GM23338 (cell line): Measurements from ENCODE around the gene NTRK1. TPM values are rescaled to one million over a fixed set of nuclear protein-coding genes. Genes with fewer than 3 reads are reported as not detected.

Experiments
- ATAC-seq: fragments of 200-7000 bp; cut with Tn5 transposase; 3 replicates; pipeline ENCODE4 v1.9.1; 2020
- DNase-seq: peaks from one replicate; pipeline ENCODE4 v3.0.0-alpha.2; 2015; ENCODE audit warnings: low spot score
- H2AFZ ChIP-seq: fragments of 200-600 bp; sonication (generic); 2 replicates; pipeline ENCODE4 v1.8.0; 2016; ENCODE audit warnings: antibody characterized with exemption, mild to moderate bottlenecking, moderate library complexity
- H3F3A ChIP-seq: fragments of 200-600 bp; sonication (generic); replicated peaks from 2 replicates; pipeline ENCODE4 v1.8.0; 2017; ENCODE audit warnings: antibody characterized with exemption, mixed run types, low read depth
- H3K27ac ChIP-seq: fragments of 200-600 bp; sonication (generic); 2 replicates; pipeline ENCODE4 v1.6.1; 2016; ENCODE audit warnings: low read depth
- H3K27me3 ChIP-seq: fragments of 200-600 bp; sonication (generic); 2 replicates; pipeline ENCODE4 v1.8.0; 2016; ENCODE audit warnings: mild to moderate bottlenecking, mixed run types, moderate library complexity; ENCODE audit not compliant: insufficient read depth
- H3K36me3 ChIP-seq: fragments of 200-600 bp; sonication (generic); 2 replicates; pipeline ENCODE4 v1.8.0; 2016; ENCODE audit warnings: mild to moderate bottlenecking; ENCODE audit not compliant: insufficient read depth
- H3K4me1 ChIP-seq: fragments of 200-600 bp; sonication (generic); 2 replicates; pipeline ENCODE4 v1.8.0; 2016; ENCODE audit warnings: mild to moderate bottlenecking, moderate library complexity; ENCODE audit not compliant: insufficient read depth
- H3K4me2 ChIP-seq: fragments of 200-600 bp; sonication (generic); 2 replicates; pipeline ENCODE4 v1.7.1; 2017; ENCODE audit warnings: mixed run types
- H3K4me3 ChIP-seq: fragments of 200-600 bp; sonication (generic); 2 replicates; pipeline ENCODE4 v1.6.1; 2016; ENCODE audit warnings: mixed run types
- H3K79me2 ChIP-seq: fragments of 200-600 bp; sonication (generic); replicated peaks from 2 replicates; pipeline ENCODE4 v1.8.0; 2017; ENCODE audit warnings: mild to moderate bottlenecking; ENCODE audit not compliant: insufficient read depth
- H3K9me2 ChIP-seq: fragments of 200-600 bp; sonication (generic); 2 replicates; pipeline ENCODE4 v1.8.0; 2017; ENCODE audit not compliant: insufficient read depth
- H4K20me1 ChIP-seq: fragments of 200-600 bp; sonication (generic); replicated peaks from 2 replicates; pipeline ENCODE4 v1.8.0; 2017; ENCODE audit warnings: mild to moderate bottlenecking; ENCODE audit not compliant: insufficient read depth
- H3K27ac Mint-ChIP-seq: 2 replicates; pipeline ENCODE4 v1.8.0; 2020; ENCODE audit warnings: inconsistent platforms, mild to moderate bottlenecking, moderate library complexity, mixed read lengths
- H3K27me3 Mint-ChIP-seq: 3 replicates; pipeline ENCODE4 v1.8.0; 2022; ENCODE audit warnings: low read depth, mild to moderate bottlenecking, moderate library complexity, mixed read lengths, inconsistent platforms; ENCODE audit not compliant: insufficient read depth, poor library complexity
- H3K36me3 Mint-ChIP-seq: 3 replicates; pipeline ENCODE4 v1.8.0; 2021; ENCODE audit warnings: low read depth, mild to moderate bottlenecking, inconsistent platforms, moderate library complexity, mixed read lengths
- H3K4me1 Mint-ChIP-seq: 3 replicates; pipeline ENCODE4 v1.8.0; 2020; ENCODE audit warnings: mild to moderate bottlenecking, inconsistent platforms, mixed read lengths
- H3K4me3 Mint-ChIP-seq: 3 replicates; pipeline ENCODE4 v1.8.0; 2021; ENCODE audit warnings: moderate library complexity, mild to moderate bottlenecking, inconsistent platforms, mixed read lengths
- H3K9me3 Mint-ChIP-seq: 3 replicates; pipeline ENCODE4 v1.8.0; 2020; ENCODE audit warnings: moderate library complexity, mild to moderate bottlenecking, inconsistent platforms, mixed read lengths
- EZH2 ChIP-seq: fragments of 200-600 bp; sonication (generic); IDR thresholded peaks from one replicate; pipeline ENCODE4 v1.8.0; 2017; ENCODE audit warnings: antibody characterized with exemption, mild to moderate bottlenecking, low read depth; ENCODE audit not compliant: unreplicated experiment
- EZH2phosphoT487 ChIP-seq: fragments of 200-600 bp; sonication (generic); IDR thresholded peaks from one replicate; pipeline ENCODE4 v1.8.1; 2018; ENCODE audit warnings: antibody characterized with exemption; ENCODE audit not compliant: unreplicated experiment
- JUNB ChIP-seq: IDR thresholded peaks from one replicate; pipeline ENCODE4 v1.6.1; 2016; ENCODE audit warnings: antibody characterized with exemption; ENCODE audit not compliant: unreplicated experiment
- NANOG ChIP-seq: IDR thresholded peaks from 2 replicates; pipeline ENCODE4 v1.6.1; 2016; ENCODE audit warnings: antibody characterized with exemption, borderline replicate concordance
- POLR2AphosphoS5 ChIP-seq: IDR thresholded peaks from 2 replicates; pipeline ENCODE4 v1.6.1; 2016; ENCODE audit warnings: antibody characterized with exemption, low read depth
- STAT1 ChIP-seq: IDR thresholded peaks from one replicate; pipeline ENCODE4 v1.6.1; 2016; ENCODE audit warnings: antibody characterized with exemption; ENCODE audit not compliant: unreplicated experiment
- ZNF114 ChIP-seq: fragments of 250-450 bp; sonication (Bioruptor Pico); IDR thresholded peaks from 2 replicates; pipeline ENCODE4 v1.5.0; 2020; ENCODE audit warnings: mild to moderate bottlenecking, moderate library complexity
- ZNF331 ChIP-seq: fragments of 250-450 bp; sonication (Bioruptor Pico); IDR thresholded peaks from 2 replicates; pipeline ENCODE4 v1.5.0; 2020; ENCODE audit warnings: low read depth, mild to moderate bottlenecking, moderate library complexity
- polyA plus RNA-seq: library from polyadenylated mRNA; unstranded; fragments of >200 nt; fragmentation: Nextera tagmentation; extraction: Ambion mirVana; gene quantifications from 2 replicates; pipeline ENCODE4 v1.2.1, GENCODE V29; 2016
- total RNA-seq: library from RNA; depleted of rRNA; stranded (reverse); fragments of >200 nt; shearing (Covaris generic); gene quantifications from 2 replicates; pipeline ENCODE4 v1.2.3, GENCODE V29; 2014
- TF ChIP-seq, protein P1 (sequence below): fragments of 250-450 bp; sonication (Bioruptor Pico); IDR thresholded peaks from 2 replicates; pipeline ENCODE4 v1.5.0; 2020; ENCODE audit warnings: mild to moderate bottlenecking, moderate library complexity
- TF ChIP-seq, protein P2 (sequence below): IDR thresholded peaks from one replicate; pipeline ENCODE4 v1.6.1; 2018; ENCODE audit warnings: antibody characterized with exemption; ENCODE audit not compliant: unreplicated experiment
- TF ChIP-seq, protein P3 (sequence below), 2 experiments: fragments of 200-600 bp in 1 of 2; sonication (generic) in 1 of 2; conservative IDR thresholded peaks; 2 replicates each; pipeline versions ENCODE4 v1.5.1 to v1.6.1; 2016 to 2017; ENCODE audit warnings: antibody characterized with exemption in 2 of 2, low read depth in 2 of 2, mild to moderate bottlenecking in 2 of 2, moderate library complexity in 1 of 2
- TF ChIP-seq, protein P4 (sequence below): IDR thresholded peaks from 2 replicates; pipeline ENCODE4 v1.6.1; 2016; ENCODE audit warnings: antibody characterized with exemption

The NTRK1 gene
- total and polyA plus RNA-seq, 2 experiments from 2014 or later = 0.42 to 0.45 TPM

DNA sequence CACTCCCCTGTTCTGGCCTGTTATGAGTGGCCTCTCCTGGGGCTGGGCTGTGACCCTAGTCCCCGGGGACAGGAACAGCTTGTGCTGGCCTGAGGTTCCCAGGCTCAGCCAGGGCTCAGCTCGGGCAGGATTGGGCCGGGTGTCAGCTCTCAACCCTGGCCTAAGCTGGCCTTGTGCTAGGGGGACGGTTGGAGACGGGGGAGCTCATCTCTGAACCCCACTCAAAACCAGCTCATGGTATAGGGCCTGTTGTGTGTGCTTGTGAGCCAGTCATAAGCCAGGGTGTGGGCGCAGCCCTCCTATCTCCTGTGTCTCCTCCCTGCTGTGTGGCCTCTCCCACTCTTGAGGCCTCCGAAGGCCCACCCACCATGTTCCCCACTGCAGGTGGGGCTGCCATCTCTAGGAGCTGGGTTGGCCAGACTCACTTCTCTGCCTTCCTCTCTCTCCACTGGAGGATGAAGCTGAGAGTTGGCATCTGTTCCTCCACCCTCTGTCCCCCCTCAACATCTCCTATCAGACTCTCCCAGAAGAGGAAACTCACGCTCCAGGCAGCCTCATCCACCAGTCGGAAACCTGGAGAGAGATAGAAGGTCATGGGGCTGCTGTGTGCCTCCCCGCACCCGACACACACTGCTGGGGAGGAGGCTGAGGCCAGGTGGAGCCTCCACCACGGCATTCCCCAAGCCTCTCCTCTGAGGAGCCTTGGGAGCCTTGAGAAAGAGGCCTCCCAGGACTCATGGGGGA, 34.2 kb downstream of the NTRK1 start:
- DNase-seq (no peak), ATAC-seq (no peak)
- Histone ChIP-seq H2AFZ (no peak overlapping the region), H3K27ac (no peak overlapping the region), H3K36me3 (no peaks in the 10 kb centered on the region), H3K4me2 (no peak overlapping the region), H3K4me1 (no peaks in the 10 kb centered on the region; the same call in 1 of the 2 replicates), H3K9me2 (no peaks in the 10 kb centered on the region), H3K27me3 (peaks cover 58% of the 10 kb centered on the region), H4K20me1 (no peaks in the 10 kb centered on the region; the same call in 1 of the 2 replicates), H3K79me2 (no peaks in the 10 kb centered on the region), H3F3A (no peaks in the 10 kb centered on the region), H3K4me3 (no peak overlapping the region)
- no peak overlapping the region; the same call in 2 of the 3 replicates for H3K4me3 Mint-ChIP-seq
- H3K27me3 Mint-ChIP-seq = peaks cover 46% of the 10 kb centered on the region
- no peaks in the 10 kb centered on the region for H3K9me3 Mint-ChIP-seq
- peaks cover 26% of the 10 kb centered on the region for H3K4me1 Mint-ChIP-seq
- H3K27ac Mint-ChIP-seq = no peak overlapping the region
- TF ChIP-seq NANOG = no peak
- no peak for TF ChIP-seq EZH2
- TF ChIP-seq EZH2phosphoT487 = no peak
- no peak for TF ChIP-seq ZNF331 (CRISPR knock-in tag)
- TF ChIP-seq, protein P1, sequence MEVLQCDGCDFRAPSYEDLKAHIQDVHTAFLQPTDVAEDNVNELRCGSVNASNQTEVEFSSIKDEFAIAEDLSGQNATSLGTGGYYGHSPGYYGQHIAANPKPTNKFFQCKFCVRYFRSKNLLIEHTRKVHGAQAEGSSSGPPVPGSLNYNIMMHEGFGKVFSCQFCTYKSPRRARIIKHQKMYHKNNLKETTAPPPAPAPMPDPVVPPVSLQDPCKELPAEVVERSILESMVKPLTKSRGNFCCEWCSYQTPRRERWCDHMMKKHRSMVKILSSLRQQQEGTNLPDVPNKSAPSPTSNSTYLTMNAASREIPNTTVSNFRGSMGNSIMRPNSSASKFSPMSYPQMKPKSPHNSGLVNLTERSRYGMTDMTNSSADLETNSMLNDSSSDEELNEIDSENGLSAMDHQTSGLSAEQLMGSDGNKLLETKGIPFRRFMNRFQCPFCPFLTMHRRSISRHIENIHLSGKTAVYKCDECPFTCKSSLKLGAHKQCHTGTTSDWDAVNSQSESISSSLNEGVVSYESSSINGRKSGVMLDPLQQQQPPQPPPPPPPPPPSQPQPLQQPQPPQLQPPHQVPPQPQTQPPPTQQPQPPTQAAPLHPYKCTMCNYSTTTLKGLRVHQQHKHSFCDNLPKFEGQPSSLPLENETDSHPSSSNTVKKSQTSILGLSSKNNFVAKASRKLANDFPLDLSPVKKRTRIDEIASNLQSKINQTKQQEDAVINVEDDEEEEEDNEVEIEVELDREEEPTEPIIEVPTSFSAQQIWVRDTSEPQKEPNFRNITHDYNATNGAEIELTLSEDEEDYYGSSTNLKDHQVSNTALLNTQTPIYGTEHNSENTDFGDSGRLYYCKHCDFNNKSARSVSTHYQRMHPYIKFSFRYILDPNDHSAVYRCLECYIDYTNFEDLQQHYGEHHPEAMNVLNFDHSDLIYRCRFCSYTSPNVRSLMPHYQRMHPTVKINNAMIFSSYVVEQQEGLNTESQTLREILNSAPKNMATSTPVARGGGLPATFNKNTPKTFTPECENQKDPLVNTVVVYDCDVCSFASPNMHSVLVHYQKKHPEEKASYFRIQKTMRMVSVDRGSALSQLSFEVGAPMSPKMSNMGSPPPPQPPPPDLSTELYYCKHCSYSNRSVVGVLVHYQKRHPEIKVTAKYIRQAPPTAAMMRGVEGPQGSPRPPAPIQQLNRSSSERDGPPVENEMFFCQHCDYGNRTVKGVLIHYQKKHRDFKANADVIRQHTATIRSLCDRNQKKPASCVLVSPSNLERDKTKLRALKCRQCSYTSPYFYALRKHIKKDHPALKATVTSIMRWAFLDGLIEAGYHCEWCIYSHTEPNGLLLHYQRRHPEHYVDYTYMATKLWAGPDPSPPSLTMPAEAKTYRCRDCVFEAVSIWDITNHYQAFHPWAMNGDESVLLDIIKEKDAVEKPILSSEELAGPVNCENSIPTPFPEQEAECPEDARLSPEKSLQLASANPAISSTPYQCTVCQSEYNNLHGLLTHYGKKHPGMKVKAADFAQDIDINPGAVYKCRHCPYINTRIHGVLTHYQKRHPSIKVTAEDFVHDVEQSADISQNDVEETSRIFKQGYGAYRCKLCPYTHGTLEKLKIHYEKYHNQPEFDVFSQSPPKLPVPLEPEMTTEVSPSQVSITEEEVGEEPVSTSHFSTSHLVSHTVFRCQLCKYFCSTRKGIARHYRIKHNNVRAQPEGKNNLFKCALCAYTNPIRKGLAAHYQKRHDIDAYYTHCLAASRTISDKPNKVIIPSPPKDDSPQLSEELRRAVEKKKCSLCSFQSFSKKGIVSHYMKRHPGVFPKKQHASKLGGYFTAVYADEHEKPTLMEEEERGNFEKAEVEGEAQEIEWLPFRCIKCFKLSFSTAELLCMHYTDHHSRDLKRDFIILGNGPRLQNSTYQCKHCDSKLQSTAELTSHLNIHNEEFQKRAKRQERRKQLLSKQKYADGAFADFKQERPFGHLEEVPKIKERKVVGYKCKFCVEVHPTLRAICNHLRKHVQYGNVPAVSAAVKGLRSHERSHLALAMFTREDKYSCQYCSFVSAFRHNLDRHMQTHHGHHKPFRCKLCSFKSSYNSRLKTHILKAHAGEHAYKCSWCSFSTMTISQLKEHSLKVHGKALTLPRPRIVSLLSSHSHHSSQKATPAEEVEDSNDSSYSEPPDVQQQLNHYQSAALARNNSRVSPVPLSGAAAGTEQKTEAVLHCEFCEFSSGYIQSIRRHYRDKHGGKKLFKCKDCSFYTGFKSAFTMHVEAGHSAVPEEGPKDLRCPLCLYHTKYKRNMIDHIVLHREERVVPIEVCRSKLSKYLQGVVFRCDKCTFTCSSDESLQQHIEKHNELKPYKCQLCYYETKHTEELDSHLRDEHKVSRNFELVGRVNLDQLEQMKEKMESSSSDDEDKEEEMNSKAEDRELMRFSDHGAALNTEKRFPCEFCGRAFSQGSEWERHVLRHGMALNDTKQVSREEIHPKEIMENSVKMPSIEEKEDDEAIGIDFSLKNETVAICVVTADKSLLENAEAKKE (CRISPR knock-in tag) = no peak
- TF ChIP-seq ZNF114 = no peak
- no peak for TF ChIP-seq JUNB
- TF ChIP-seq POLR2AphosphoS5 = no peak
- TF ChIP-seq, protein P2, sequence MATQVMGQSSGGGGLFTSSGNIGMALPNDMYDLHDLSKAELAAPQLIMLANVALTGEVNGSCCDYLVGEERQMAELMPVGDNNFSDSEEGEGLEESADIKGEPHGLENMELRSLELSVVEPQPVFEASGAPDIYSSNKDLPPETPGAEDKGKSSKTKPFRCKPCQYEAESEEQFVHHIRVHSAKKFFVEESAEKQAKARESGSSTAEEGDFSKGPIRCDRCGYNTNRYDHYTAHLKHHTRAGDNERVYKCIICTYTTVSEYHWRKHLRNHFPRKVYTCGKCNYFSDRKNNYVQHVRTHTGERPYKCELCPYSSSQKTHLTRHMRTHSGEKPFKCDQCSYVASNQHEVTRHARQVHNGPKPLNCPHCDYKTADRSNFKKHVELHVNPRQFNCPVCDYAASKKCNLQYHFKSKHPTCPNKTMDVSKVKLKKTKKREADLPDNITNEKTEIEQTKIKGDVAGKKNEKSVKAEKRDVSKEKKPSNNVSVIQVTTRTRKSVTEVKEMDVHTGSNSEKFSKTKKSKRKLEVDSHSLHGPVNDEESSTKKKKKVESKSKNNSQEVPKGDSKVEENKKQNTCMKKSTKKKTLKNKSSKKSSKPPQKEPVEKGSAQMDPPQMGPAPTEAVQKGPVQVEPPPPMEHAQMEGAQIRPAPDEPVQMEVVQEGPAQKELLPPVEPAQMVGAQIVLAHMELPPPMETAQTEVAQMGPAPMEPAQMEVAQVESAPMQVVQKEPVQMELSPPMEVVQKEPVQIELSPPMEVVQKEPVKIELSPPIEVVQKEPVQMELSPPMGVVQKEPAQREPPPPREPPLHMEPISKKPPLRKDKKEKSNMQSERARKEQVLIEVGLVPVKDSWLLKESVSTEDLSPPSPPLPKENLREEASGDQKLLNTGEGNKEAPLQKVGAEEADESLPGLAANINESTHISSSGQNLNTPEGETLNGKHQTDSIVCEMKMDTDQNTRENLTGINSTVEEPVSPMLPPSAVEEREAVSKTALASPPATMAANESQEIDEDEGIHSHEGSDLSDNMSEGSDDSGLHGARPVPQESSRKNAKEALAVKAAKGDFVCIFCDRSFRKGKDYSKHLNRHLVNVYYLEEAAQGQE = no peak
- TF ChIP-seq, protein P3, sequence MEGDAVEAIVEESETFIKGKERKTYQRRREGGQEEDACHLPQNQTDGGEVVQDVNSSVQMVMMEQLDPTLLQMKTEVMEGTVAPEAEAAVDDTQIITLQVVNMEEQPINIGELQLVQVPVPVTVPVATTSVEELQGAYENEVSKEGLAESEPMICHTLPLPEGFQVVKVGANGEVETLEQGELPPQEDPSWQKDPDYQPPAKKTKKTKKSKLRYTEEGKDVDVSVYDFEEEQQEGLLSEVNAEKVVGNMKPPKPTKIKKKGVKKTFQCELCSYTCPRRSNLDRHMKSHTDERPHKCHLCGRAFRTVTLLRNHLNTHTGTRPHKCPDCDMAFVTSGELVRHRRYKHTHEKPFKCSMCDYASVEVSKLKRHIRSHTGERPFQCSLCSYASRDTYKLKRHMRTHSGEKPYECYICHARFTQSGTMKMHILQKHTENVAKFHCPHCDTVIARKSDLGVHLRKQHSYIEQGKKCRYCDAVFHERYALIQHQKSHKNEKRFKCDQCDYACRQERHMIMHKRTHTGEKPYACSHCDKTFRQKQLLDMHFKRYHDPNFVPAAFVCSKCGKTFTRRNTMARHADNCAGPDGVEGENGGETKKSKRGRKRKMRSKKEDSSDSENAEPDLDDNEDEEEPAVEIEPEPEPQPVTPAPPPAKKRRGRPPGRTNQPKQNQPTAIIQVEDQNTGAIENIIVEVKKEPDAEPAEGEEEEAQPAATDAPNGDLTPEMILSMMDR (conservative IDR thresholded peaks at IDR 0.05; ENCODE audit: low read depth in 2 of 2) = no peak
- no peak for TF ChIP-seq STAT1
- TF ChIP-seq, protein P4, sequence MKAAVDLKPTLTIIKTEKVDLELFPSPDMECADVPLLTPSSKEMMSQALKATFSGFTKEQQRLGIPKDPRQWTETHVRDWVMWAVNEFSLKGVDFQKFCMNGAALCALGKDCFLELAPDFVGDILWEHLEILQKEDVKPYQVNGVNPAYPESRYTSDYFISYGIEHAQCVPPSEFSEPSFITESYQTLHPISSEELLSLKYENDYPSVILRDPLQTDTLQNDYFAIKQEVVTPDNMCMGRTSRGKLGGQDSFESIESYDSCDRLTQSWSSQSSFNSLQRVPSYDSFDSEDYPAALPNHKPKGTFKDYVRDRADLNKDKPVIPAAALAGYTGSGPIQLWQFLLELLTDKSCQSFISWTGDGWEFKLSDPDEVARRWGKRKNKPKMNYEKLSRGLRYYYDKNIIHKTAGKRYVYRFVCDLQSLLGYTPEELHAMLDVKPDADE = no peak
- H3K36me3 Mint-ChIP-seq = no peaks in the 10 kb centered on the region
